Coronary artery (tissue), 2 donors: ENCODE measurements around the gene THSD7A.

Experiments
- DNase-seq: peaks from one replicate; pipeline ENCODE4 v3.0.0-alpha.2; 2017; ENCODE audit warnings: low spot score
- H3K27ac ChIP-seq, 2 donors: fragments of 200-600 bp; sonication (generic); one replicate each; pipeline ENCODE4 v1.5.1; 2016 to 2019
- H3K4me3 ChIP-seq: fragments of 200-600 bp; sonication (generic); 2 replicates; pipeline ENCODE4 v1.5.1; 2016; ENCODE audit warnings: mild to moderate bottlenecking, moderate library complexity
- TF ChIP-seq, protein P1 (sequence below): fragments of 200-600 bp; sonication (generic); IDR thresholded peaks from one replicate; pipeline ENCODE4 v1.5.1; 2019; ENCODE audit warnings: antibody characterized with exemption

Gene THSD7A

DNA sequence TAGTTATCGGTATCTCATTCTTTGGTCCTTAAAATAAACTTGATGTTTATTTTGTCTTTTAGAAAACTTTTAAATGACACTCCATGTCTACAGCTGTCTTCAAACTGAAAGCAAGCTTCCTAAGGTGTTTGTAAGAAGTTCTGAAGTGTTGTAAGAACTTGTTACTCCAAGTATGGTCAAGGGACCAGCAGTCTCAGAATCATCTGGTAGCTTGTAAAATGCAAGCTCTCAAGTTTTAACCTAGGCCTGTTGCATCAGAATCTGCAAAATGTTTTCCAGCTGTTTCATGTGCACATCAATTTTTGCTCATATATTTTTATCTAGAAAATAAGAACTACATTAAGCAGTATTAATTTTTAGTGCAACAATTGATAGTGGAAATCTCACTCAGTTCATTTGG is 104.1 kb downstream of the THSD7A start:
- no peak overlapping the region for H3K4me3 ChIP-seq
- TF ChIP-seq, protein P1, sequence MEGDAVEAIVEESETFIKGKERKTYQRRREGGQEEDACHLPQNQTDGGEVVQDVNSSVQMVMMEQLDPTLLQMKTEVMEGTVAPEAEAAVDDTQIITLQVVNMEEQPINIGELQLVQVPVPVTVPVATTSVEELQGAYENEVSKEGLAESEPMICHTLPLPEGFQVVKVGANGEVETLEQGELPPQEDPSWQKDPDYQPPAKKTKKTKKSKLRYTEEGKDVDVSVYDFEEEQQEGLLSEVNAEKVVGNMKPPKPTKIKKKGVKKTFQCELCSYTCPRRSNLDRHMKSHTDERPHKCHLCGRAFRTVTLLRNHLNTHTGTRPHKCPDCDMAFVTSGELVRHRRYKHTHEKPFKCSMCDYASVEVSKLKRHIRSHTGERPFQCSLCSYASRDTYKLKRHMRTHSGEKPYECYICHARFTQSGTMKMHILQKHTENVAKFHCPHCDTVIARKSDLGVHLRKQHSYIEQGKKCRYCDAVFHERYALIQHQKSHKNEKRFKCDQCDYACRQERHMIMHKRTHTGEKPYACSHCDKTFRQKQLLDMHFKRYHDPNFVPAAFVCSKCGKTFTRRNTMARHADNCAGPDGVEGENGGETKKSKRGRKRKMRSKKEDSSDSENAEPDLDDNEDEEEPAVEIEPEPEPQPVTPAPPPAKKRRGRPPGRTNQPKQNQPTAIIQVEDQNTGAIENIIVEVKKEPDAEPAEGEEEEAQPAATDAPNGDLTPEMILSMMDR: no peak
- no peak for DNase-seq
- no peak overlapping the region for H3K27ac ChIP-seq

DNA sequence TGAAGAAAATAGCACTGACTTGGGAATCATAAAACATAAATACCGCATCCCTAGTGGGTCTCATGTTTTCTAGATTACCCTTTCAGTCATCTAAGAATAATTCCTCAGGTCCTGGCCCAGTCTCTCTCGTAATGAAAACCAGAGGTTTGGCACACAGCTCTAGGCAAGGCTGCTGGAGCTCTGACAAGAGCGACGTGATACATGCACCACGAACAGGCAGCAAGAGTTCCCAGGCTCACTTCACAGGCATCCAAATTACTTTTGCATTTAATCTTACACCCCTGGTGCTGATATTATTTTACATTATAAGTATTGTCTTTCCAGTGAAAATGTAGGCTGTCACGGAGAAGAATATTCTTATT is 105.2 kb downstream of the THSD7A start:
- no peak for DNase-seq
- TF ChIP-seq, protein P1: no peak
- H3K27ac ChIP-seq: no peak overlapping the region
- H3K4me3 ChIP-seq: no peak overlapping the region

DNA sequence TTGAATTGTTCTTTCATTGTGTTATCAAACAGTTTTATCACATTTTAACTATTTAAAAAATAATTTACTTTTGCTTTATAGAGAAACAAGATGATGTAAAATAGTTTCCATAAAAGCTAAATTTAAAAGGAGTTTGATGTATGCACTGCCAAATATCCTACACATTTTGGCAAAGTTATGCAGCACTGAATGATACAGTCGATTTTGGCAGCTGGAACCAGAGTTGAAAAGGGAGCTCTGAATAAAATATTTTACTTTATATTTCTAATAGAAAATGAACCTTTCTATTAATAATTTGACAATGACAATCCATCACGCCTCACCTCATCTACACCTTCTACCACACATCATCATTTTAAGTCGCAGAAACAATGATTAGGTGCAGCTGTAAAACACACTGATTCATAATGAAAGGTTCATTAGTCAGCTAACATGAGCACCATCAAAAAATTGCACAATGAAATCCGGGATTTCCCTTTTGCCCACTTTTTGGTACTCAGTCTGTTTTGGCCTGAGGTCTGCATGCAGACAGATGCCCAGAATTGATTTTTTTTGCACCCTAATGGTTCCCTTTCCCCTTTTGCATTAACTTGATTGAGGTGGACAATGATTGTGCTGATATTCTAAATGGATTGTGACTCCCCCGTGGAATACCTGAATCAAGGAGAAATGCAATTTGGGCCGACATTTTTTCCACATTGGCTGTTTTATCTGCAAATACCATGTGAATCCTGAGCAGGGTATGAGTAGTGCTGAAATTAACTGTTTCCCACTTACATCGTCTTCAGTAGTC is 105.8 kb downstream of the THSD7A start:
- TF ChIP-seq, protein P1: no peak
- H3K27ac ChIP-seq: no peak overlapping the region
- H3K4me3 ChIP-seq: no peak overlapping the region
- no peak for DNase-seq

DNA sequence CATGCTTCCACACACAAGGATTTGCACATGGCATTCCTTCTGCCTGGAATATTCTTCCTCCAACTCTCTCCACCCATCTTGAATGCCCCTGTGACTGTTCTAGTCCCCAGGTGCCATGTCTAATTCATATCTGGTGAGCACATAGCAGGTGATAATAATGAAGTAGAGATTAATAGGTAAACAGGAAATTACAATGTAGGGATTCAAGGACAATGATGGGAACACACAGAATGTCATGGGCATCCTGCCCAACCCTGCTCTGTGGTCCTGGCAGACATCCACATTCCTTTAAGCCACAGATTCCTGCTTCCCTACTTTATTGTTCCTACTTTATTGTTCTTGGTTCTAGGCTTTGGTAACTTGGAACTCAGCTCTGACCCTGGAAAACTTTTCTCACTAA is 115.8 kb downstream of the THSD7A start:
- Histone ChIP-seq H3K27ac (no peak overlapping the region), H3K4me3 (no peak overlapping the region)
- no peak for DNase-seq
- TF ChIP-seq, protein P1: no peak

DNA sequence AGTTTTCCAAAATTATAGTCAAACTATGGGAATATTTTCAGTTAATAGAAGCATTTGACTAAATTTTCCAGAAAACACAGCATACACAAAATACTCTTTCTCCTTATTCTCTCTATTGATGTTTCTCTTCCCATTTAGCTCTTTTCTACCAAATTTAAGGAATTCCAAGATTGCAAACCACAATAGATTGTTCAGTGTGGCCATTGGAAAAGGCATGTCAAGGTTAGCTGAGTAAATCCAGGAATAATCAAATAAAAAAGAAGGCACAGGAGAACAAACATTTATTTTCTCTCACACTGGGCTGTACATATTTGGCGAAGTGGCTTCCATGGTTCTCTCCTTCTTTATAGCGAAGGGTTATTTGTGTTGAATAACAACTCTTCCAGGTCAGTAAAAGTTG is 117.3 kb downstream of the THSD7A start:
- Histone ChIP-seq H3K27ac (no peak overlapping the region), H3K4me3 (no peak overlapping the region)
- no peak for DNase-seq
- TF ChIP-seq, protein P1: no peak

DNA sequence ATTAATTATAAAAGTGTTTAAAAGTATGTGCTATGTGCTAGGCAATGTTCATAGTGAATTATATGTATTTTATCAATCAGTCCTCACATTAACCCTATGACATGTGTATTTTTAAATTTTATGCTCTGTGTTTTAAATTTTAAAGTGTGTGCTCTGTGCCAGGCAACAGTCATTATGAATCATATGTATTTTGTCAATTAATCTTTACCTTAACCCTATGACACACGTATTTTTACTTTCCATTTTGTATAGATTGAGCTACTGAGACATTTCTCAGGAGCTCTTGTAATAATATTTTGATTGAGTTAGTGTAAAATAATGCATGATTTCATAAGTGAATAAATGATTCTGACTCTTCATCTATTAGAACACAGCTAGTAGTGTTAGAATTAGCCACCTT is 117.8 kb downstream of the THSD7A start:
- TF ChIP-seq, protein P1: no peak
- Histone ChIP-seq H3K27ac (no peak overlapping the region), H3K4me3 (no peak overlapping the region)
- DNase-seq: no peak

DNA sequence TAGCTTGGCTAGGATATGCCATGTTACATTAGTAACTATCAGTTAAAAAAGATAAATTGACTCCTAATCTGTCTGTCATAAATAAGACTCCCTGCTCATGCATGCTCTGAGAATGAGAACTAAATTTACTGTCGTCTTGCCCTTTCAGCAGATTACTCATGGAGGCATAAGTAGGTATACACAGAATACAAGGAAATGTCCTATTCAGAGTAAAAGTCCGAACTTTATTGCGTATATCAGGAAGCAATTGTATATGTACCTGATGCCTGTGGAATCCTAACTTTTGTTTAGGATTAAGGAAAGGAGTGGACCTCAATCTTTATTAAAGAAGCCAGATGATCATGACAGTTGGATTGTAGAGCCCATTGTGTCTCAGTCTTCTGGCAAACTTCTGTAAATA is 118.6 kb downstream of the THSD7A start:
- TF ChIP-seq, protein P1: no peak
- DNase-seq: no peak
- Histone ChIP-seq H3K4me3 (no peak overlapping the region), H3K27ac (no peak overlapping the region)
